Endothelial cell of umbilical vein (primary cell): ENCODE results near the gene VASN. TPM values are rescaled to one million over a fixed set of nuclear protein-coding genes. Genes with fewer than 3 reads are reported as not detected.

Experiments used
- BruUV-seq: library from RNA; stranded (reverse); fragments of 400-500 nt; replicated peaks from 2 replicates; lab custom pipeline; 2021; lab: Mats Ljungman, UMichigan
- CTCF ChIA-PET: fragments of 300-600, 350-600 bp; sonication (Branson Sonifier 250); formaldehyde crosslinking; loops from one replicate; lab custom pipeline; 2021; ENCODE audit warnings: antibody characterized with exemption, inconsistent platforms; lab: Charles Lee
- POLR2A ChIA-PET: fragments of 300-600, 350-600 bp; sonication (Branson Sonifier 250); formaldehyde crosslinking; loops from one replicate; lab custom pipeline; 2021; ENCODE audit warnings: antibody characterized with exemption, inconsistent platforms; lab: Charles Lee
- DNase-seq: peaks from one replicate; pipeline ENCODE4 v3.0.0-alpha.2; 2011; ENCODE audit warnings: low read depth, low spot score
- FAIRE-seq: peaks from 2 replicates; lab custom pipeline; 2011; peaks lifted over from hg19 to GRCh38; lab: Jason Lieb, UNC
- H2AFZ ChIP-seq: 2 replicates; pipeline ENCODE4 v1.6.0; 2012; ENCODE audit warnings: low read depth, low read length, control low read depth, inconsistent platforms
- H3K27ac ChIP-seq: 2 replicates; pipeline ENCODE4 v1.5.1; 2011; ENCODE audit warnings: low read depth, mild to moderate bottlenecking, control low read depth, low read length, moderate library complexity; ENCODE audit not compliant: insufficient read depth
- H3K27me3 ChIP-seq, 2 experiments: 2 replicates each; pipeline versions ENCODE4 v1.6.0 to v1.6.1; 2011; ENCODE audit warnings: low read length in 2 of 2, mixed read lengths in 1 of 2; ENCODE audit not compliant: control insufficient read depth in 2 of 2, insufficient read depth in 2 of 2
- H3K36me3 ChIP-seq, 2 experiments: 2 replicates in 1 of 2; 3 replicates in 1 of 2; pipeline ENCODE4 v1.5.1; 2011; ENCODE audit warnings: low read length in 2 of 2, mild to moderate bottlenecking in 1 of 2, moderate library complexity in 1 of 2; ENCODE audit not compliant: control insufficient read depth in 2 of 2, insufficient read depth in 2 of 2; ENCODE audit errors: extremely low read depth in 1 of 2
- H3K4me1 ChIP-seq: 3 replicates; pipeline ENCODE4 v1.5.1; 2011; ENCODE audit warnings: mild to moderate bottlenecking, low read length; ENCODE audit not compliant: control insufficient read depth, insufficient read depth; ENCODE audit errors: extremely low read depth
- H3K4me2 ChIP-seq: 2 replicates; pipeline ENCODE4 v1.6.1; 2011; ENCODE audit warnings: low read length, control low read depth, mixed read lengths; ENCODE audit not compliant: insufficient read depth
- H3K4me3 ChIP-seq, 3 experiments: fragments of 200-600 bp in 1 of 3; sonication (generic), shearing (Covaris generic) in 1 of 3; replicated peaks in 1 of 3; 2 replicates each; pipeline ENCODE4 v1.5.1; 2011 to 2016; ENCODE audit warnings: control low read depth in 3 of 3, low read length in 3 of 3, mild to moderate bottlenecking in 2 of 3, inconsistent platforms in 1 of 3, low read depth in 1 of 3, moderate library complexity in 1 of 3; ENCODE audit not compliant: insufficient read depth in 1 of 3
- H3K79me2 ChIP-seq: 2 replicates; pipeline ENCODE4 v1.6.0; 2012; ENCODE audit warnings: low read length, inconsistent platforms; ENCODE audit not compliant: control insufficient read depth, insufficient read depth
- H3K9ac ChIP-seq: replicated peaks from 2 replicates; pipeline ENCODE3; 2011; ENCODE audit warnings: low read length, control low read depth; ENCODE audit not compliant: insufficient read depth; ENCODE audit errors: extremely low read depth
- H3K9me1 ChIP-seq: replicated peaks from 3 replicates; pipeline ENCODE4 v1.6.0; 2011; ENCODE audit warnings: mild to moderate bottlenecking, low read length; ENCODE audit not compliant: control insufficient read depth, insufficient read depth; ENCODE audit errors: extremely low read depth
- H3K9me3 ChIP-seq: replicated peaks from 2 replicates; pipeline ENCODE4 v1.5.1; 2012; ENCODE audit warnings: low read length, inconsistent platforms; ENCODE audit not compliant: control insufficient read depth, insufficient read depth
- H4K20me1 ChIP-seq: replicated peaks from 2 replicates; pipeline ENCODE3; 2011; ENCODE audit warnings: mild to moderate bottlenecking, low read length; ENCODE audit not compliant: control insufficient read depth, insufficient read depth; ENCODE audit errors: extremely low read depth
- CTCF ChIP-seq, 2 donors: IDR thresholded peaks; 1 replicate in 1 of 2; 2 replicates in 1 of 2; pipeline ENCODE4 v1.5.1; 2011; ENCODE audit warnings: low read length in 2 of 2, mild to moderate bottlenecking in 2 of 2, moderate library complexity in 2 of 2, control low read depth in 1 of 2, inconsistent platforms in 1 of 2, low read depth in 1 of 2; ENCODE audit not compliant: insufficient read depth in 1 of 2; ENCODE audit errors: extremely low read depth in 1 of 2
- EZH2 ChIP-seq: IDR thresholded peaks from 2 replicates; pipeline ENCODE4 v1.6.1; 2012; ENCODE audit warnings: borderline replicate concordance, low read depth, mild to moderate bottlenecking, moderate library complexity, low read length, inconsistent platforms; ENCODE audit not compliant: severe bottlenecking
- FOS ChIP-seq: IDR thresholded peaks from 2 replicates; pipeline ENCODE4 v1.6.1; 2011; ENCODE audit warnings: mild to moderate bottlenecking, low read length, moderate library complexity, borderline replicate concordance; ENCODE audit not compliant: insufficient read depth
- GATA2 ChIP-seq: IDR thresholded peaks from 2 replicates; pipeline ENCODE4 v1.7.0; 2011; ENCODE audit warnings: low read depth, mild to moderate bottlenecking, moderate library complexity, mixed read lengths, low read length; ENCODE audit not compliant: insufficient read length, insufficient read depth
- JUN ChIP-seq: IDR thresholded peaks from 2 replicates; pipeline ENCODE4 v1.6.1; 2011; ENCODE audit warnings: borderline replicate concordance, low read depth; ENCODE audit not compliant: insufficient read length, insufficient read depth
- MAX ChIP-seq: IDR thresholded peaks from 2 replicates; pipeline ENCODE4 v1.6.1; 2011; ENCODE audit not compliant: insufficient read depth, insufficient read length
- MYC ChIP-seq: IDR thresholded peaks from one replicate; pipeline ENCODE4 v1.6.1; 2011; ENCODE audit warnings: mild to moderate bottlenecking, low read depth, low read length
- POLR2A ChIP-seq: IDR thresholded peaks from 2 replicates; pipeline ENCODE4 v1.6.1; 2012; ENCODE audit warnings: low read depth, mild to moderate bottlenecking, control low read depth, low read length
- POLR2AphosphoS5 ChIP-seq: IDR thresholded peaks from 2 replicates; pipeline ENCODE4 v1.6.1; 2012; ENCODE audit warnings: low read depth, mild to moderate bottlenecking, control low read depth, low read length, moderate library complexity; ENCODE audit not compliant: insufficient read depth
- dilution Hi-C: fragments of 300-500 bp; cut with MboI; formaldehyde crosslinking; loops from one replicate; pipeline ENCODE4 v1.15.0; 2019; ENCODE audit warnings: low sequenced_read_pairs; ENCODE audit not compliant: extremely low pct_ligation_motif_present
- intact Hi-C: fragments of 100-400 bp; cut with micrococcal nuclease; formaldehyde crosslinking; loops from one replicate; pipeline ENCODE4 v1.10.0; 2022
- polyA plus RNA-seq, 4 experiments: library from polyadenylated mRNA; depleted of rRNA in 3 of 4; stranded (reverse) in 3 of 4; unstranded in 1 of 4; fragments of >200 nt; gene quantifications; 2 replicates each; pipeline versions ENCODE4 v1.2.1 to v1.2.3, GENCODE V29; 2011 to 2012; ENCODE audit warnings: missing spikeins in 1 of 4
- total RNA-seq: library from RNA; stranded (reverse); gene quantifications from 2 replicates; pipeline ENCODE4 v1.2.3, GENCODE V29; 2021

The VASN gene
- total and polyA plus RNA-seq, 2 donors (not counting 3 experiments of a cell fraction or from before 2014, with no cell fraction given): 0.41 to 0.42 TPM

GRCh38 chr16:4386451-4386805 is 14.8 kb downstream of the VASN start:
- Histone ChIP-seq H3K9me1 (no peaks in the 10 kb centered on the region), H3K27ac (no peak overlapping the region), H3K27me3 (no peaks in the 10 kb centered on the region), H3K9me3 (no peaks in the 10 kb centered on the region), H4K20me1 (no peaks in the 10 kb centered on the region), H3K4me3 (no peak overlapping the region), H3K79me2 (no peaks in the 10 kb centered on the region), H3K36me3 (peaks cover 0 to 18% of the 10 kb centered on the region in 2 experiments), H3K9ac (no peak overlapping the region), H2AFZ (no peak overlapping the region), H3K4me1 (peaks cover 22% of the 10 kb centered on the region), H3K4me2 (no peak overlapping the region)
- POLR2A ChIA-PET: interaction anchor here (0.6 kb wide), 1 partner anchor 38 kb away, joined by 3 read pairs; no protein-coding TSS in a partner anchor
- BruUV-seq: no TSS peak
- intact Hi-C loops (no loop called here), dilution Hi-C loops (no loop called here)
- no peak for TF ChIP-seq MAX
- no peak for TF ChIP-seq GATA2
- CTCF ChIA-PET: interaction anchor here (0.6 to 2.5 kb wide), 6 partner anchors 10 to 27 kb away, joined by 3 to 18 read pairs (median 4); no protein-coding TSS in a partner anchor
- FAIRE-seq (no peak), DNase-seq (no peak)

- Histone ChIP-seq H3K4me1 (peaks cover 22% of the 10 kb centered on the region), H3K27ac (no peak overlapping the region), H3K4me2 (no peak overlapping the region), H3K9ac (no peak overlapping the region), H3K36me3 (peaks cover 0 to 18% of the 10 kb centered on the region in 2 experiments), H2AFZ (no peak overlapping the region), H3K4me3 (no peak overlapping the region), H3K9me3 (no peaks in the 10 kb centered on the region), H3K9me1 (no peaks in the 10 kb centered on the region), H3K79me2 (no peaks in the 10 kb centered on the region), H4K20me1 (no peaks in the 10 kb centered on the region), H3K27me3 (no peaks in the 10 kb centered on the region)
- CTCF ChIA-PET: interaction anchor here (0.6 to 2.5 kb wide), 6 partner anchors 10 to 28 kb away, joined by 3 to 18 read pairs (median 4); no protein-coding TSS in a partner anchor
- TF ChIP-seq MAX (no peak), EZH2 (no peak), GATA2 (no peak), POLR2A (no peak), JUN (no peak), POLR2AphosphoS5 (no peak), CTCF (IDR thresholded peaks at IDR 0.05; ENCODE audit: extremely low read depth in 1 of 2, insufficient read depth in 1 of 2, low read depth in 1 of 2, low read length in 2 of 2) (no peak), FOS (no peak), MYC (no peak)
- BruUV-seq: no TSS peak
- POLR2A ChIA-PET: no interaction called here
- FAIRE-seq: no peak
- intact Hi-C loops (no loop called here), dilution Hi-C loops (no loop called here)
- DNase-seq: no peak
Measured at GRCh38 chr16:4386951-4387565, 15.4 kb downstream of the VASN start.
